GM21526 (cell line): ENCODE measurements around the gene RXRA.
"Not testable (repeated sequence)": the region's sequence is repeated elsewhere in the genome, so short reads cannot be mapped to it uniquely, and the experiment has no call there.

ENCODE experiments used
- ATAC-seq: cut with Tn5 transposase; IDR thresholded peaks from one replicate; pipeline ENCODE4 v1.9.1; 2021; ENCODE audit warnings: moderate library complexity; ENCODE audit not compliant: unreplicated experiment, low FRiP score

The RXRA gene

DNA sequence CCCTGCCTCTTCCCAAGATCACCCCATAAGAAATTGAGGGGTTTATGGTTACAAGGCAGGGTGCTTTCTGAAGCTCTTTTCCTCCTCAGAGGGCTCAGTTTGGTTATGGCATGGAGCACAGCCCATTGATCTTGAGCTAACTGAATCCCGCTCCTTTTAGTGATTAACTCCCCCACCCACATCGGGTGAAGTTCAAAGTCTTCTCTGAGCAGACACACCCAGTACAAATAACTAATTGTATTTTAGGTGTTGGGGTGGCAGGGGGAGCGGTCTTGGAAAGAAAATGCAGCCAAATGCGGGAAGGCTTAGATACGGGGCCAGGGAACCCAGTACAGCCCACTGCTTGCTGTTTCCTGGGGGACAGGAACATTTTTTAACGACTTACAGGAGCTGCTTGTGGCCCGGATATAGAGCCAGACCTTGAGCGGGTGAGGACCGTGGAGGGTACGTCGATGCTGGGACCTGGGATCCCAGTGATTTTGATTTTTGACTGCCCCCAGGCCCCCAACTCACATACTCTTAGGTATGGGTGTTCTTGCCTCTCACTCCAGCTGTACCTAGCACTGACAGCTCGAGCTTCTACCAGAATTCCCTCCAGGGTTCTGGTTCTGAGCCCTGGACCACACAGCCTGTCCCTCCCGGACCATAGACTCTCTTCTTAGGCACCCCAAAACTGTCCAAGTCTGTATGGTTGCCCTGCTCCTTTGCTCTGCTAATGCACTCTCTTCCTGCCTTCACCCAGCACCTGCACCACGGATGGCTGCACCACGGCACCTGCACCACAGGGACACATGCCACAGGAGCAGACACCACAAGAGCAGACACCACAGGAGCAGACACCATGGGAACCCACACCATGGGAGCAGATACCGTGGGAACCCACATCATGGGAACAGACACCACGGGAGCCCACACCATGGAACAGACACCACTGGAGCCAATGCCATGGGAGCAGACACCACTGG is 18.3 kb upstream of the RXRA start:
- ATAC-seq = no peak

DNA sequence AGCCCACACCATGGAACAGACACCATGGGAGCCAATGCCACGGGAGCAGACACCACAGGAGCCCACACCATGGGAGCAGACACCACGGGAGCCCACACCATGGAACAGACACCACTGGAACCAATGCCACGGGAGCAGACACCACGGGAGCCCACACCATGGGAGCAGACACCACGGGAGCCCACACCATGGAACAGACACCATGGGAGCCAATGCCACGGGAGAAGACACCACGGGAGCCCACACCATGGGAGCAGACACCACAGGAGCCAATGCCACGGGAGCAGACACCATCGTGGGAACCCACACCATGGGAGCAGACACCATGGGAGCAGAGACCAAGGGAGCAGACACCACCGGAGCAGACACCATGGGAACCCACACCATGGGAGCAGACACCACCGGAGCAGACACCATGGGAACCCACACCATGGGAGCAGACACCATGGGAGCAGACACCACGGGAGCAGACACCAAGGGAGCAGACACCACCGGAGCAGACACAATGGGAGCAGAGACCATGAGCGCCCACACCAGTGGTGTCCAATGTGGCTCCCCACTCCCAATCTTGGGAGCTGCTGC is 17.5 kb upstream of the RXRA start:
- not testable (repeated sequence) for ATAC-seq

DNA sequence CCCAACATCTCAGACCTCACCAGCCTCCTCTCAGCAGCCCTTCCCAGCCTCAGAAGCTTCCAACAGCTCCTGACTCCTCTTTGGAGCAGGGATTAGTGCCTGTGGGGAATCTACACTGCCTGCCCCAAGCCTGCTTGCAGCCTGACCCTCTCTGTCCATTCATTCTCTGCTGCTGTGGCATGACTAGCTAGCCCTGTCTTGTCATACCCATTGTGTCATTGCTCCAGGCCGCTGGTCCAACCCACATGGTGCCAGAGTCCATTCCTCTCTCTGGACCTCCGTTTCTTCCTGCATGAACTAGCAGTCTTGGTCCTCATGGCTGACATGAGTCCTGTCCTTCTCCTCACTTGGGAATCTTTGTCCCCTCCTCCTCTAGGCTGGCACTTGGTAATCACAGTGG is 12.8 kb upstream of the RXRA start:
- no peak for ATAC-seq

DNA sequence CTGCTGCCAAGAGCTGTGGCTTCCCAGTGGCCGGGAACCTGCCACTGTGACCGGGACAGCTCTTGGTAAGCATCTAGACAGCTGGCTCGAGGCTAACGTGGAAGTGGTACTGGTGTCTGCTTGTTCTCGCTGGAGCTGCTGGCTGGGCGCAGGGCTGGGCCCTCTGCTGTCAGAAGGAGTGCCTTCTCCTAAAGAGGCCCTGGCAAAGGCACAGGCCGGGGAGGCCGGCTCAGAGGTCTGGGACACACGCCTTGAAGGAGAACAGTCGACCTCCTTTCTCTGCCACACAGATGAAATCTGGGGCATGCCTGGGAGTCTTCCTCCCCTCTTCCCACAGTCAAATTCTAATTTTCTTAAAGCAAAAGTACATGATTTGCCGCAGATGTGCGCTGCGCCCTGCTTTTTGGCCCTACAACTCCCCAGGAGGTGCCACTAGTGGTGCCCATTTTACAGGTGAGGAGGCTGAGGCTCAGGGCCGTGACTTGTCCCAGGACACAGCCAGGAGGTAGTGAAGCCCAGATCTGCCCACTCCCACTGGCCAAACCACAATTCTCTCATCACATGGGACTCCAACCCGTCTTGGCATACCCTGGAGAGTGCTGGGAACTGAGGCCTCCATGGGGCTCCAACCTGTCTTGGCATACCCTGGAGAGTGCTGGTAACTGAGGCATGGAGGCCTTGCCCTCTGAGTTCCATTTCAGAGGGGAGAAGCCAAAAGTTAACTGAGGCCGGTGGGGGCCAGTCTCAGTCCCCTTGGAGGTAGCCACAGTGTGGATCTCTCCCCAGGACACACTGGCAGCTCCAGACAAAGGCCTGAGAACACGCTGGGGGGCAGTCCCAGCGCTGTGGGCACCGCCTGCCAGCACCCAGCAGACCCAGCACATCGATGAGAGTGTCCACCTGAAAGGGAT is 12.0 kb upstream of the RXRA start:
- ATAC-seq = no peak

DNA sequence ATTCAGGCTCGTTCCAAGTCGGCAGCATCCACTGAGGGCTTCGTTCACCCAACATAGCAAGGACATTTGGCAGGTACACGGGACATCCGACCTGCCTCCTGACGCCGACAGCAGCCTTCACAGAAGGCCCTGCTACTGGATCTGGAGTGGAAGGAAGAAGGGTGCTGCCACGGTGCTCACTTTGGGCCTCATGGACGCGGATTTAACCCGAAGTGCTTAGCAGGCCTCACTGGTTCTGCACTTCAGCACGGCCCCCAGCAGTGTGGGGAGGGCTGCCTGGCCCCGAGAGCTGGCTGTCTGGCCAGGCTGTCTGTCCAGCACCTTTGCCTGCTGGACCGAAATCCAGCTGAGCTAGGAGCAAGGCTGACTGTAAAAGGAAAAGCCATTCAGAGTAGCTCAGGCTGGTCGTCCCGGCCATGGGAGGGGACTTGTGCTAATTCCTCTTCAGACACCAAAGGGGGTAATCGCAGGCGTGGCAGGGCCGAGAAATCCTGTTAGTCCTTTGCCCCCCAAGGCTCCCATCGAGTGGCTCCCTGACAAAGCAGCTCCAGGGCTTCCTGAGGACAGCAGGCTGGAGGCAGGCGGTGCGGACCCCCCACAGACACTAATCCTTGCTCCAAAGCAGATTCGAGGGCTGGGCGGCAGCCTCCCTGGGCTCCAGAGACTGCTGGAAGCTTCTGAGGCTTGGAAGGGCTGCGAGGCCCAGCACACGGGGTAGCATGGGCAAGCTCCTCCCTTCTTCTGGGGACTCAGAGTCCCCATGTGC is 11.1 kb upstream of the RXRA start:
- no peak for ATAC-seq

DNA sequence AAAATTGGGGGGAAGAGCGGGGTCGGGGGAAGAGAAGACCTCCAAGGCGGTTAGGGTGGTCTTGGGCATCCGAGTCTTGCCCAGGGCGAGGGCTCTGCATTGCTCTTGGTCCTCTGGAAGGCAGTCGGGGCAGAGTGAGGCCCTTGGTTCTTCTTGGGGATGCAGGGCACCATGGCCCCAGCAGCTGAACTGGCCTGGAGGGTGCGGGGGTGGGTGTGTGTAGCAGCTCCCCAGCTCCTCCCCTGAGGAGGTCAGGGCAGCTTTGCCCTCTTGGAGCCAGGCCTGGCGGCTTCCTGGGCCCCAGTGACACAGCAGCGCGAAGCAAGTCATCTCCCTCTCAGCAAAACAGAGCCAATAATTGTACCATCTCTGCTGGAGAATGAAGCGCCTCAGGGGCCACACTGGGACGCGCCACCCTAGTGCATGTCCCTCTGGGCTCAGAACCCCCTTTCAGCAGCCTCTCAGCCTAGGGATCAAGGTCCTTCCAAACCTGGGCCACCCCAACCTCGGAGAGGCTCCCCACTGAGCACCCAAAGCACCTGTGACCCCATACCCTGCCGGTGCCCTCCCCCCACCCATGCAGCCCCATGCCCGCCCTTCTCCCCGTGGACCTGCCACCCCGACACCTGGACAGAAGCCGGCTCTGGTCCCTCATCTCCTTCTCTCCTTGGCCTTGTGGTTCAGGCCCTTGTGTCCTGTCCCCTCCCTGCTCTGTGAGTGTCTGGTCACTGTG is 10.4 kb upstream of the RXRA start:
- no peak for ATAC-seq

DNA sequence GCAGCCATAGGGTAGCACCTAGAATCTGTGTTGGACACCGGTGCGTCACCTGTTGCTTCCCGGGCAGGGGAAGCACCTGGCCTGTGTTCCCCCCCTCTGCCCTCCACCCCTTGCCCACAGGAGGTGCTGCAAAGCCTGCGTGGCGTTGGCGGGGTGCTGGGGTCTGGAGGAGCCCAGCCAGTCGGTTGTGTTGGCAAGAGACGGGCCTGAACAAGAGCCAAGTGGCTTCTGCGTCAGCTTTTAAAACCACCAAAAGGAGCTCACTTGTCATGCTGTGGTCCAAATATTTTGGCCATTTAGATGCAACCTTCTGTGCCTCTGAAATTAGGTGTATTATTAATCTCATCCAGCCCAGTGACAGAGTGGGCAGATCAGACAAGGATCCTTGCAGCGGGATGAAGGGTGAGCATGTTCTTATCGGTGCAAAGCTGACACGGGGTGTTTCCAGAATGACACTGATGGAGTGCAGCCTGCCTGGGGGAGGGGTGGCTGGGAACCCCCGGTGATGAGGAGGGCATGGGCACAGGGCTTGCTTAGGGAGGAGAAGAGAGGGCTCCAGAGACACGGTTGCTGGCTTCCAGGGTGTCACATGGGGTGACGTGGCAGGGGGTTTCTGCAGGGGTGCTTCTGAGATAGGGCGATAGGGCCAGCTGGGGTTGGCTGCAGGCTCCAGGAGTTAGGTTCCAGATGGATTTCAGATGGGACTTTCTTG is 9.7 kb upstream of the RXRA start:
- ATAC-seq = no peak

DNA sequence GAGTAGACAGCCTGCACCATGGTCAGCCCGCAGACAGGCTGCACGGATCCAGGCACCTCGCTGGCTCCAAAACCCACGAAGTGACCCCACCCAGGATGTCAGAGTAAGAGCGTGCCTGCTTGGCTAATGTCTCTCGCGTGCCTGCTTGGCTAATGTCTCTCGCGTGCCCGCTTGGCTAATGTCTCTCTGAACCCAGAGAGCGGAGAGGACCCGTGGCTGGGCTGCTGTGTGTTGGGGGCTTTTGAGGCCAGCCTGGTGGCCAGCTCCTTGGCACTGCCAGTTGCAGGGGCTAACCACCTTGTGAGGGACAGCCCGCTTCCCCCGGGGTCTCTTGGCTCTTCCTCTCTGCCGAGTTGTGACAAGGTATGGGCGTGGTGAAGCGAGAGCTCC is 8.9 kb upstream of the RXRA start:
- no peak for ATAC-seq

DNA sequence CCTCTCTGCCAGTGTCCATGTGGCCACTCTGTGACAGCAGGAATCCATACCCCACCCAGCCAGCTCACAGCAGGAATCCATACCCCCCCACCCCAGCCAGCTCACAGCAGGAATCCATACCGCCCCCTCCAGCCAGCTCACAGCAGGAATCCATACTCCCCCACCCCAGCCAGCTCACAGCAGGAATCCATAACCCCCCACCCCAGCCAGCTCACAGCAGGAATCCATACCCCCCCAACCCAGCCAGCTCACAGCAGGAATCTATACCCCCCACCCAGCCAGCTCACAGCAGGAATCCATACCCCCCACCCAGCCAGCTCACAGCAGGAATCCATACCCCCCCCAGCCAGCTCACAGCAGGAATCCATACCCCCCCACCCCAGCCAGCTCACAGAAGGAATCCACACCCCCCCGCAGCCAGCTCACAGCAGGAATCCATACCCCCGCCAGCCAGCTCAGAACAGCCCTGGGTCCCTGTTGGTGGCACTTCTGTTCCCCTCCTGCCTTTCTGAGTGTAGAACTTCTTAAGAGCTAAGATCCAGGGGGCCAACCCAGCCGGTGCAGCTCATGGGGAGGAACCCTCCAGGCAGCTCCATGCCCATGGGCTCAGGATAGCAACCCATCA is 8.4 kb upstream of the RXRA start:
- no peak for ATAC-seq

DNA sequence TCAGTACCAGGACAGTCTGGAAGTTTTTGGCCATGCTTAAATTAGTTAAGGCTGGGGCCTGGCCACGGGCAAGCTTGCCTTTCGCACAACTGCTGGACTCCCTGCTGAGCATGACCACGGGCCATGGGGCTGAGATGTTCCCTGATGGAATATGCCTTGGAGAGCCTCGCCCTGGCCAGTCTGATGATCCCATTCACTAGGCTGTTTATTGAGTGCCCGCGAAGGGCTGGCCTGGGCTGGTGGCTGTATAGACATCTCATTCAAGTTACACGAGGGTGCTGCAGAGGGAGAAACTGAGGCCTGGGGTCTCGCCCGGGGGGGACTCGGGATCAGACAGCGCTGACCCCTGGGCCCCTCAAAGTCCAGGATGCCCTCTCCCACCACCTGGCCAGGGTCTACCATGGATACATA is 7.8 kb upstream of the RXRA start:
- no peak for ATAC-seq

DNA sequence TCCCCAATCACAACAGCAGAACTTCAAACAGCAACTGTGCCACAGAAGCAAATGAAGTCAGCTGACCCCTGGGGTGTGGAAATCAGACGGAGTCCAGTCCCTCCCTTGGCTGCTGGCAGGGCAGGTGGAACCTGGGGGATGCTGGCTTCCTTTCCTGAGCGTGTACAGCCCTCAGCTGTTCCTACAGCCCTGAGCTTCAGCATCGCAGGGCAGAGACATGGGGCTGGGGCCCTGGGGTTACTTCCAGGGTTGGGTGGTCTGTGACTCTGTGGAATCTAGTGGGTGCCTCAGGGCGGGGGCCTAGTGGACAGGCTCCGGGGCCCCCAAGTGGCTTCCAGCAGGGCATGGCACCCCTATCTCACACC is 7.3 kb upstream of the RXRA start:
- no peak for ATAC-seq

DNA sequence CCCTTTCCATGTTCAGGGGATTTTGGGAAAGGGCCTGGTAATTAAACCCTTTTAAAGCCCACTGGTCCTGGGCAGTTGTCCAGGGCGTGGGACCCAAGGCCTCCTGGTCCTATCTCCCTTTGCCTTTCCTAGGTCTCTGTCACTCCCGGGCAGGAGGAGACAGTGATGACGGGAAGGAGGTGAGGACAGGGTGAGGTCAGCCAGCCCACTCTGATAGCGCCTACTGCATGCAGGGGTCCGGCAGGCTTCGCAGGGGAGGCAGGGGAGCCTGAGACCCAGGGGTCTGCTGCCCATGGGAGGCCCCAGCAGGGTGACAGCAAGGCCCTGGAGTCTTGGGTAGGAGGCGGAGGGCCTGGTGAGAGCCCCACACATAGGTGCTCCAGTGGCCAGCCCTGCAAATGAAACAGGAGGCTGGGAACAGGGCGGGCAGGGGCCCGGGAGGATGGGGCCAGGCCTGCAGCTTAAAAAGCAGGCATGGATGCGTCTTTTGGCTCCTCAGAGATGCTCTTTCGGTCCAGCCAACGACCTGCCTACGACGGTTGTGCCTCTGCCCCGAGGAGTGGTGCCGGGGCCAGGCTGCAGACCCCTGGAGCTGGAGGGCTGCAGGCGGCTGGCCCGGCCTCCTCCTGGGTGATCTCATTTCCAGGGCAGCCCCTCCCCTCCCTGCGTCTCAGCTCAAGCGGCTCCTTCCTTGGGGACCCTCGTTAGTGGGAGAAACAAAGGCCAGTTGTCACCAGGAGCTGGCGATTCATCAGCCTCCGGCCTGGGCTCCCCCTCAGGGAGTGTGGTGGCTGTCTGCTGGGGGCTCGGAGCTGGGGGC is 6.7 kb upstream of the RXRA start:
- no peak for ATAC-seq

DNA sequence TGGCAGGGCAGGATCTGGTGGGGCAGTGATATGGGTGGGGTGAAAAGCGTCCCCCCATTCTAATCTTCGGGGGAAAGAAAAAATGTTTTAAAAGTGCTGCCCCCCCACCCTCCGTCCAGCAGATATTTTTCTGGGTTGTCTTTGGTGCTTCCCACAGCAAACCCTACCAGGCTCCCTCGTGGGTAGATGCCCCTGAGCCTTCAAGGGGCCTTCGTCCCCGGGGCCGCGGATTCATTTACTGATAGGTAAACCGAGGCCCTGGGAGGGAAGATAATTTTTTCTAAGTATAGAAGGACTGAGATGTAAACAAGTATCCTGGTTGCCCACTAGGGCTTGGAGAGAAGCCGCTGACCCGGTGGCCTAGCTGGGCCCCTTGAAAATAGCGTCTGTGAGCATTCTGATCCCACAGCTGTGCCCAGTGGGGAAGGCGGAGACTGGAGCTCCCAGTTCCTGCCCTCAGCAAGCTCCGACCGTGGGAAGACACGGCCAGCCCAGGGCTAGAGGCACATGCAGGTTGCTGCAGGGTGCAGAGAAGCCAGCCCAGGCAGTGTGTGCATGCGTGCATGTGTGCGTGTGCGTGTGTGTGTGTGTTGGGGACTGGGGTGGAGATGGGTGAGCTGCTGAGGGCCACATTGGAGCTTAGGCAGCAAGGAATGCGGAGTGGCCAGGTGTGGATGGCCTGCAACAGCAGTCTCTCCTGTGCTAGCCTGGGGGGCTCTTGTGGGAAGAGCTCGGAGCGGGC is 6.0 kb upstream of the RXRA start:
- ATAC-seq = no peak

DNA sequence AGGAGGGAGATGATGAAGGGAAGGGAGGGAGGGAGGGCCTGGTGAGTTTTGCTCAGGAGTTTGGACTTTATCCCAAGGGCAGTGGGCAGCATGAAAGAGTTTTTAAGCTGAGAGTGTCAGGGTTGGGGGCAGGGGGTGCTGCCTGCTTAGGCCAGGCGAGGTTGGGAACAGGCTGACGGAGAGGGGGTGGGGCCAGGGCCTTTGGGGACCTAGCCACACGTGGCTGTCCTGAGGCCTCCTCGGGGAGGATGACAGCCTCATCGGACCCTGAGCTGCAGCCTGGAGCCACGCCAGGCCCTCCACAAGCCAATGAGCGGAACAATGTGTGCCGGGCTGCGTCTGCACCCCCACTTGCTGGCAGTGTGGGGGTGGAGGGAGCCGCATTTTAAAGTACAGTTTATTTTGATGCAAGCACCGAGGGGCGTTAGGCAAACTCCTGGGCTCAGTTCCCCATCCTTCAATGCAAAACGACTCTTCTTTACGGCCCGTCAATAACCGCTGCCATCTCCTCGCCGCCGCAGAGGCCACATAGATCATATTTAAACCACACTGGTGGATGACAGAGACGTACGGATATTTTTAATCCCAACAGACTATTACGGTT is 5.3 kb upstream of the RXRA start:
- no peak for ATAC-seq

DNA sequence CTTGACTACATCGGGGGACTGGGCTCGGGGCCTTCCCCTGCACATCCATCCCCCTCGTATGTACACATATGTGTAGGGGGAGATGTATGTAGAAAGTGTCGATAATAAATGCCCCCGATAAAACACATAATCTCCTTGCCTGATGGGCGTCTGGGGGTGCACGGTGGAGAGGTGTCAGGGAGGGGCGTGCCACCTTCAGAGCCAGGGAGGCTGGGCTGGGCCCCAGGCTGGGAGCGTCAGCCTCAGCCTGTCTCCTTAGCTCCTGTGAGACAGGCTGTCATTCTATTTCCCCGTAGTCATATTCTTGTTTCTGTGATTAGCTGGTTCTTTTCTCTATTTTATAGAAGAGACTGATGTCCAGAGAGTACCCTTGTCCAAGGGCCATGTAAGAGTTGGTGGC is 4.7 kb upstream of the RXRA start:
- no peak for ATAC-seq

DNA sequence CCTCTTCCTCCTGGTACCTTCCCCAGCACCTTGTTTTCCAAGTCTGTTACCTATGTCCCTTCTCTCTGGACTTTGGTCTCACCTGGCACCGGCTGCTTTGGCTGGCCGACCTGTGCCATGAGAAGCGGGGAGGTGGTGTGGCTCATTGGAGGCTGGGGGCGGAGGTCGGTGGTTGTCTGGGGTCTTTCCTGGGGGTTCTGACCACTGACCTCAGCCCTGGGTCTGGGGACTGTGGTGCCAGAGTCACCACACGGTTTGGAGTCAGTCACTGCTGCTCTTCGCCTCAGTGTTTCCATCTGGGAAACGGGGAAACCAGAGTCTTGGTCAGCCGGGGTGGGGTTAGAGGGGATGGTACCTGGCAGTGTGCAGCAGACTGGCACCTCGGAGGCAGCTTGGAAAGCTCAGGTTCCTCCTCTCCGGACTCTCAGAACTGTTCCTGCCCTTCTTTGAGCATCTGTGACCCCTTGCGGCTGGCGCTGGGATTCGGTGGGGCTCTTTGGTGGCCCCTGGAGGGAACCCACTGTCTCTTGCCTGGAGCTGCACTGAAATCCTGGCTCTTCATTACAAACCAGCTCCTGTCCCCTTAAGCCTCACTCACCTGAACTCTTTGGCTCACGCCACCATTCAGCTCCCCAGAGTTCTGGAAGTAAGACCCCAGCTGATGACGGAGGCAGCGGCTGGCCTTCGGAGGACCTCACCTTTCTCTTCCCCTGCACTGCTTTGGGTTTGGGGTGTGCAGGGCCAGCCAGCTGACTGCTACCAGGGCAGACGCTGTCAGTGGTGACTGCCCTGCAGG is 4.1 kb upstream of the RXRA start:
- no peak for ATAC-seq
